Panc1 (cell line): ENCODE data around the gene GPATCH8.

ENCODE experiments used
- POLR2AphosphoS5 ChIP-seq: IDR thresholded peaks from 2 replicates; pipeline ENCODE4 v1.6.1; 2012; ENCODE audit warnings: mild to moderate bottlenecking, low read depth, low read length, moderate library complexity
- REST ChIP-seq, 2 experiments: IDR thresholded peaks; 2 replicates each; pipeline ENCODE4 v1.6.1; 2011 to 2012; ENCODE audit warnings: low read depth in 2 of 2, control low read depth in 1 of 2, low read length in 1 of 2, mild to moderate bottlenecking in 1 of 2, moderate library complexity in 1 of 2; ENCODE audit not compliant: insufficient read depth in 1 of 2
- SIN3A ChIP-seq: IDR thresholded peaks from 2 replicates; pipeline ENCODE4 v1.6.1; 2012; ENCODE audit warnings: low read depth, mild to moderate bottlenecking, low read length, moderate library complexity, borderline replicate concordance; ENCODE audit not compliant: insufficient read depth
- TCF7L2 ChIP-seq: IDR thresholded peaks from 2 replicates; pipeline ENCODE4 v1.6.1; 2011; ENCODE audit warnings: mild to moderate bottlenecking, low read depth, low read length, inconsistent platforms
- TF ChIP-seq, protein P1 (sequence below): fragments of 450-650 bp; IDR thresholded peaks from 2 replicates; pipeline ENCODE4 v1.5.1; 2017; ENCODE audit warnings: mild to moderate bottlenecking

DNA sequence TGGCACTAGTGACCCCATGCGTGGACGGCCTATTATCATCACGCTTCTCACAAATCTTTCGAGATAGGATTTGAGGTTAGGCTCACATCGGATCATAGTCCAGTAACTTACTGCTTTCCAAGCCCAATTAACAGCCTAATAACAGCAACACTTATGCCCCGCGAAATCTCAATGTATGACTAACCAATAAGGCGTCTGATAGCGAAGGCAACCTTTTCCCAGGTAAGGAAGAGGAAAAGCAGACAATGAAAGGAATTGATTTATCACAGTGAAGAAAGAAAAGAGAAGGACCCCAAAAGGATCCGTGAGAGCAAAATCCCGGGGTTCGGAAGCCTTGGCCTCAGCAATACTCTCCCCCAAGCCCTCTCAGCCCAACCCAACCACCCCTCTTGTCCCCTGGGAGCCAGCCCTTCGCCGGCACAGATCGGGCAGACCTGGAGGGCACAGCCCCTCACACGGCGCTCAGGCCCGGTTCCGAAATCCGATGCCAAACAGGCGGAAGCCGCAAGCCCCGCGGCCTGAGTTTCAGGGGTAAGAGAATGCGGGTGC is 534 bp downstream of the GPATCH8 start:
- TF ChIP-seq, protein P1, sequence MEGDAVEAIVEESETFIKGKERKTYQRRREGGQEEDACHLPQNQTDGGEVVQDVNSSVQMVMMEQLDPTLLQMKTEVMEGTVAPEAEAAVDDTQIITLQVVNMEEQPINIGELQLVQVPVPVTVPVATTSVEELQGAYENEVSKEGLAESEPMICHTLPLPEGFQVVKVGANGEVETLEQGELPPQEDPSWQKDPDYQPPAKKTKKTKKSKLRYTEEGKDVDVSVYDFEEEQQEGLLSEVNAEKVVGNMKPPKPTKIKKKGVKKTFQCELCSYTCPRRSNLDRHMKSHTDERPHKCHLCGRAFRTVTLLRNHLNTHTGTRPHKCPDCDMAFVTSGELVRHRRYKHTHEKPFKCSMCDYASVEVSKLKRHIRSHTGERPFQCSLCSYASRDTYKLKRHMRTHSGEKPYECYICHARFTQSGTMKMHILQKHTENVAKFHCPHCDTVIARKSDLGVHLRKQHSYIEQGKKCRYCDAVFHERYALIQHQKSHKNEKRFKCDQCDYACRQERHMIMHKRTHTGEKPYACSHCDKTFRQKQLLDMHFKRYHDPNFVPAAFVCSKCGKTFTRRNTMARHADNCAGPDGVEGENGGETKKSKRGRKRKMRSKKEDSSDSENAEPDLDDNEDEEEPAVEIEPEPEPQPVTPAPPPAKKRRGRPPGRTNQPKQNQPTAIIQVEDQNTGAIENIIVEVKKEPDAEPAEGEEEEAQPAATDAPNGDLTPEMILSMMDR = no peak
- TF ChIP-seq POLR2AphosphoS5 (no peak), SIN3A (no peak), REST (IDR thresholded peaks at IDR 0.05; ENCODE audit: insufficient read depth in 1 of 2, low read depth in 2 of 2, low read length in 1 of 2) (no peak), TCF7L2 (no peak)
